Endothelial cell of umbilical vein (primary cell): ENCODE data around the gene RABL3. TPM values are rescaled to one million over a fixed set of nuclear protein-coding genes. Genes with fewer than 3 reads are reported as not detected.
A peak's percentile ranks its signal among the peaks of the same experiment; 100 is the strongest.

Experiments
- BruUV-seq: library from RNA; stranded (reverse); fragments of 400-500 nt; replicated peaks from 2 replicates; lab custom pipeline; 2021; lab: Mats Ljungman, UMichigan
- CTCF ChIA-PET: fragments of 300-600, 350-600 bp; sonication (Branson Sonifier 250); formaldehyde crosslinking; loops from one replicate; lab custom pipeline; 2021; ENCODE audit warnings: antibody characterized with exemption, inconsistent platforms; lab: Charles Lee
- POLR2A ChIA-PET: fragments of 300-600, 350-600 bp; sonication (Branson Sonifier 250); formaldehyde crosslinking; loops from one replicate; lab custom pipeline; 2021; ENCODE audit warnings: antibody characterized with exemption, inconsistent platforms; lab: Charles Lee
- DNase-seq: peaks from one replicate; pipeline ENCODE4 v3.0.0-alpha.2; 2011; ENCODE audit warnings: low read depth, low spot score
- FAIRE-seq: peaks from 2 replicates; lab custom pipeline; 2011; peaks lifted over from hg19 to GRCh38; lab: Jason Lieb, UNC
- H2AFZ ChIP-seq: 2 replicates; pipeline ENCODE4 v1.6.0; 2012; ENCODE audit warnings: low read depth, low read length, control low read depth, inconsistent platforms
- H3K27ac ChIP-seq: 2 replicates; pipeline ENCODE4 v1.5.1; 2011; ENCODE audit warnings: low read depth, mild to moderate bottlenecking, control low read depth, low read length, moderate library complexity; ENCODE audit not compliant: insufficient read depth
- H3K27me3 ChIP-seq, 2 experiments: 2 replicates each; pipeline versions ENCODE4 v1.6.0 to v1.6.1; 2011; ENCODE audit warnings: low read length in 2 of 2, mixed read lengths in 1 of 2; ENCODE audit not compliant: control insufficient read depth in 2 of 2, insufficient read depth in 2 of 2
- H3K36me3 ChIP-seq, 2 experiments: 2 replicates in 1 of 2; 3 replicates in 1 of 2; pipeline ENCODE4 v1.5.1; 2011; ENCODE audit warnings: low read length in 2 of 2, mild to moderate bottlenecking in 1 of 2, moderate library complexity in 1 of 2; ENCODE audit not compliant: control insufficient read depth in 2 of 2, insufficient read depth in 2 of 2; ENCODE audit errors: extremely low read depth in 1 of 2
- H3K4me1 ChIP-seq: 3 replicates; pipeline ENCODE4 v1.5.1; 2011; ENCODE audit warnings: mild to moderate bottlenecking, low read length; ENCODE audit not compliant: control insufficient read depth, insufficient read depth; ENCODE audit errors: extremely low read depth
- H3K4me2 ChIP-seq: 2 replicates; pipeline ENCODE4 v1.6.1; 2011; ENCODE audit warnings: low read length, control low read depth, mixed read lengths; ENCODE audit not compliant: insufficient read depth
- H3K4me3 ChIP-seq, 3 experiments: fragments of 200-600 bp in 1 of 3; sonication (generic), shearing (Covaris generic) in 1 of 3; replicated peaks in 1 of 3; 2 replicates each; pipeline ENCODE4 v1.5.1; 2011 to 2016; ENCODE audit warnings: control low read depth in 3 of 3, low read length in 3 of 3, mild to moderate bottlenecking in 2 of 3, inconsistent platforms in 1 of 3, low read depth in 1 of 3, moderate library complexity in 1 of 3; ENCODE audit not compliant: insufficient read depth in 1 of 3
- H3K79me2 ChIP-seq: 2 replicates; pipeline ENCODE4 v1.6.0; 2012; ENCODE audit warnings: low read length, inconsistent platforms; ENCODE audit not compliant: control insufficient read depth, insufficient read depth
- H3K9ac ChIP-seq: replicated peaks from 2 replicates; pipeline ENCODE3; 2011; ENCODE audit warnings: low read length, control low read depth; ENCODE audit not compliant: insufficient read depth; ENCODE audit errors: extremely low read depth
- H3K9me1 ChIP-seq: replicated peaks from 3 replicates; pipeline ENCODE4 v1.6.0; 2011; ENCODE audit warnings: mild to moderate bottlenecking, low read length; ENCODE audit not compliant: control insufficient read depth, insufficient read depth; ENCODE audit errors: extremely low read depth
- H3K9me3 ChIP-seq: replicated peaks from 2 replicates; pipeline ENCODE4 v1.5.1; 2012; ENCODE audit warnings: low read length, inconsistent platforms; ENCODE audit not compliant: control insufficient read depth, insufficient read depth
- H4K20me1 ChIP-seq: replicated peaks from 2 replicates; pipeline ENCODE3; 2011; ENCODE audit warnings: mild to moderate bottlenecking, low read length; ENCODE audit not compliant: control insufficient read depth, insufficient read depth; ENCODE audit errors: extremely low read depth
- EZH2 ChIP-seq: IDR thresholded peaks from 2 replicates; pipeline ENCODE4 v1.6.1; 2012; ENCODE audit warnings: borderline replicate concordance, low read depth, mild to moderate bottlenecking, moderate library complexity, low read length, inconsistent platforms; ENCODE audit not compliant: severe bottlenecking
- FOS ChIP-seq: IDR thresholded peaks from 2 replicates; pipeline ENCODE4 v1.6.1; 2011; ENCODE audit warnings: mild to moderate bottlenecking, low read length, moderate library complexity, borderline replicate concordance; ENCODE audit not compliant: insufficient read depth
- GATA2 ChIP-seq: IDR thresholded peaks from 2 replicates; pipeline ENCODE4 v1.7.0; 2011; ENCODE audit warnings: low read depth, mild to moderate bottlenecking, moderate library complexity, mixed read lengths, low read length; ENCODE audit not compliant: insufficient read length, insufficient read depth
- JUN ChIP-seq: IDR thresholded peaks from 2 replicates; pipeline ENCODE4 v1.6.1; 2011; ENCODE audit warnings: borderline replicate concordance, low read depth; ENCODE audit not compliant: insufficient read length, insufficient read depth
- MYC ChIP-seq: IDR thresholded peaks from one replicate; pipeline ENCODE4 v1.6.1; 2011; ENCODE audit warnings: mild to moderate bottlenecking, low read depth, low read length
- POLR2A ChIP-seq: IDR thresholded peaks from 2 replicates; pipeline ENCODE4 v1.6.1; 2012; ENCODE audit warnings: low read depth, mild to moderate bottlenecking, control low read depth, low read length
- POLR2AphosphoS5 ChIP-seq: IDR thresholded peaks from 2 replicates; pipeline ENCODE4 v1.6.1; 2012; ENCODE audit warnings: low read depth, mild to moderate bottlenecking, control low read depth, low read length, moderate library complexity; ENCODE audit not compliant: insufficient read depth
- dilution Hi-C: fragments of 300-500 bp; cut with MboI; formaldehyde crosslinking; loops from one replicate; pipeline ENCODE4 v1.15.0; 2019; ENCODE audit warnings: low sequenced_read_pairs; ENCODE audit not compliant: extremely low pct_ligation_motif_present
- intact Hi-C: fragments of 100-400 bp; cut with micrococcal nuclease; formaldehyde crosslinking; loops from one replicate; pipeline ENCODE4 v1.10.0; 2022
- polyA plus RNA-seq, 4 experiments: library from polyadenylated mRNA; depleted of rRNA in 3 of 4; stranded (reverse) in 3 of 4; unstranded in 1 of 4; fragments of >200 nt; gene quantifications; 2 replicates each; pipeline versions ENCODE4 v1.2.1 to v1.2.3, GENCODE V29; 2011 to 2012; ENCODE audit warnings: missing spikeins in 1 of 4
- total RNA-seq: library from RNA; stranded (reverse); gene quantifications from 2 replicates; pipeline ENCODE4 v1.2.3, GENCODE V29; 2021
- TF ChIP-seq, protein P1 (sequence below), 2 donors: IDR thresholded peaks; 1 replicate in 1 of 2; 2 replicates in 1 of 2; pipeline ENCODE4 v1.5.1; 2011; ENCODE audit warnings: low read length in 2 of 2, mild to moderate bottlenecking in 2 of 2, moderate library complexity in 2 of 2, control low read depth in 1 of 2, inconsistent platforms in 1 of 2, low read depth in 1 of 2; ENCODE audit not compliant: insufficient read depth in 1 of 2; ENCODE audit errors: extremely low read depth in 1 of 2
- TF ChIP-seq, protein P2 (sequence below): IDR thresholded peaks from 2 replicates; pipeline ENCODE4 v1.6.1; 2011; ENCODE audit not compliant: insufficient read depth, insufficient read length

The RABL3 gene
- total and polyA plus RNA-seq, 2 donors (not counting 3 experiments of a cell fraction or from before 2014, with no cell fraction given) = 4.3 to 24.9 TPM

DNA sequence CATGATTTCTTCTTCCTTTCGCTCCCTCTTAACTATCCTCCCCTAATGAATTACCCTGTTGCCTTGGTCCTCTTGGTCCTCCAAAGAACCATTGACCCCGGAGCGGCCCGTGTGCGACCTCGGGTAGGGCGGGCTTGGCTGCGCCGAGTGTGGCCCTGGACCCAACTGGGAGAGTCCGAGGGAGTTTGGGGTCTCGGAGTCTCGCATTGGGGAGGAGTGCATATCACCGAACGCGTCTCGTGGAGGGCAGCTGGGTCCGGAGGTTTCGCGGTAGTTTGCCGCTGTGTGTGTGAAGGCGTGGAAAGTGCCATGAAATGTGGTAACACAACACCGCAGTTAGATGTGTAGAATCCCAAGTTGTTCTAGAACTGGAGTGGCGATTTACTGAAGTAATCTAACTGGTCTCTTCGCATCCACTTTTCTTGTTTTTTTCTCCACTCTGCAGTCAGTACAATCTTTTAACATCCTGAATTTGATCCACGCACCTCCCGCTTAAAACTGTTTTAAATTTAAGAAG is 591 bp upstream of the RABL3 start:
- no peak for FAIRE-seq
- no peaks in the 10 kb centered on the region for H3K9me3 ChIP-seq
- H3K4me2 ChIP-seq = peak overlapping the region; percentile 92
- no peaks in the 10 kb centered on the region for H3K9me1 ChIP-seq
- H3K27ac ChIP-seq = peak overlapping the region; percentile 64
- CTCF ChIA-PET = interaction anchor here (0.6 to 3.6 kb wide), 6 partner anchors 11 to 182 kb away, joined by 3 to 28 read pairs (median 4); no protein-coding TSS in a partner anchor
- TF ChIP-seq JUN (no peak), EZH2 (no peak), MYC (no peak), FOS (no peak), POLR2AphosphoS5 (no peak), POLR2A (no peak), GATA2 (no peak)
- TF ChIP-seq, protein P1, sequence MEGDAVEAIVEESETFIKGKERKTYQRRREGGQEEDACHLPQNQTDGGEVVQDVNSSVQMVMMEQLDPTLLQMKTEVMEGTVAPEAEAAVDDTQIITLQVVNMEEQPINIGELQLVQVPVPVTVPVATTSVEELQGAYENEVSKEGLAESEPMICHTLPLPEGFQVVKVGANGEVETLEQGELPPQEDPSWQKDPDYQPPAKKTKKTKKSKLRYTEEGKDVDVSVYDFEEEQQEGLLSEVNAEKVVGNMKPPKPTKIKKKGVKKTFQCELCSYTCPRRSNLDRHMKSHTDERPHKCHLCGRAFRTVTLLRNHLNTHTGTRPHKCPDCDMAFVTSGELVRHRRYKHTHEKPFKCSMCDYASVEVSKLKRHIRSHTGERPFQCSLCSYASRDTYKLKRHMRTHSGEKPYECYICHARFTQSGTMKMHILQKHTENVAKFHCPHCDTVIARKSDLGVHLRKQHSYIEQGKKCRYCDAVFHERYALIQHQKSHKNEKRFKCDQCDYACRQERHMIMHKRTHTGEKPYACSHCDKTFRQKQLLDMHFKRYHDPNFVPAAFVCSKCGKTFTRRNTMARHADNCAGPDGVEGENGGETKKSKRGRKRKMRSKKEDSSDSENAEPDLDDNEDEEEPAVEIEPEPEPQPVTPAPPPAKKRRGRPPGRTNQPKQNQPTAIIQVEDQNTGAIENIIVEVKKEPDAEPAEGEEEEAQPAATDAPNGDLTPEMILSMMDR (IDR thresholded peaks at IDR 0.05; ENCODE audit: extremely low read depth in 1 of 2, insufficient read depth in 1 of 2, low read depth in 1 of 2, low read length in 2 of 2) = no peak
- TF ChIP-seq, protein P2, sequence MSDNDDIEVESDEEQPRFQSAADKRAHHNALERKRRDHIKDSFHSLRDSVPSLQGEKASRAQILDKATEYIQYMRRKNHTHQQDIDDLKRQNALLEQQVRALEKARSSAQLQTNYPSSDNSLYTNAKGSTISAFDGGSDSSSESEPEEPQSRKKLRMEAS = no peak
- H2AFZ ChIP-seq = peak overlapping the region; percentile 42
- peaks cover 48% of the 10 kb centered on the region for H3K79me2 ChIP-seq
- BruUV-seq = TSS peak; percentile 95
- POLR2A ChIA-PET = interaction anchor here (0.8 to 1.6 kb wide), 4 partner anchors 38 to 147 kb away, joined by 3 to 6 read pairs (median 4); partner anchors contain the start of gene NDUFB4
- peaks cover 29% of the 10 kb centered on the region for H3K4me1 ChIP-seq
- peak overlapping the region; percentile 67 to 96 (median 81) for H3K4me3 ChIP-seq
- peaks cover 0 to under 1% of the 10 kb centered on the region in 2 experiments for H3K36me3 ChIP-seq
- H4K20me1 ChIP-seq = no peaks in the 10 kb centered on the region
- dilution Hi-C loops (no loop called here), intact Hi-C loops (loop anchor here (1.0 to 5.0 kb wide), 8 partner anchors 38 to 182 kb away; partner anchors contain the start of genes NDUFB4 and STXBP5L)
- no peak for DNase-seq
- peak overlapping the region; percentile 95 for H3K9ac ChIP-seq
- no peaks in the 10 kb centered on the region for H3K27me3 ChIP-seq
